Heart left ventricle (tissue), 16 donors: ENCODE measurements around the gene KIRREL1. TPM values are rescaled to one million over a fixed set of nuclear protein-coding genes. Genes with fewer than 3 reads are reported as not detected.

ENCODE experiments used
- ATAC-seq, 4 donors: fragments of 200-7000 bp; cut with Tn5 transposase; one replicate each; pipeline ENCODE4 v1.9.1; 2020 to 2022; ENCODE audit warnings: moderate library complexity in 4 of 4, mild to moderate bottlenecking in 3 of 4, moderate number of reproducible peaks in 1 of 4
- DNase-seq, 5 donors: peaks; one replicate each; pipeline ENCODE4 v3.0.0-alpha.2; 2020
- H3K27ac ChIP-seq, 12 donors: fragments of 200-600 bp; sonication (generic) in 4 of 12; one replicate each; pipeline versions ENCODE4 v1.5.0 to v1.8.0; 2016 to 2022; ENCODE audit warnings: mild to moderate bottlenecking in 2 of 12
- H3K27me3 ChIP-seq, 9 donors: fragments of 200-600 bp; sonication (generic) in 2 of 9; one replicate each; pipeline versions ENCODE4 v1.5.1 to v1.8.0; 2016 to 2022; ENCODE audit warnings: mild to moderate bottlenecking in 3 of 9
- H3K36me3 ChIP-seq, 9 donors: fragments of 200-600 bp; sonication (generic) in 2 of 9; one replicate each; pipeline versions ENCODE4 v1.5.0 to v1.8.0; 2018 to 2022; ENCODE audit warnings: mild to moderate bottlenecking in 2 of 9
- H3K4me1 ChIP-seq, 12 donors: fragments of 200-600 bp; sonication (generic) in 4 of 12; one replicate each; pipeline versions ENCODE4 v1.5.0 to v1.8.0; 2016 to 2022; ENCODE audit warnings: mild to moderate bottlenecking in 3 of 12
- H3K4me3 ChIP-seq, 12 donors: fragments of 200-600 bp; sonication (generic) in 4 of 12; one replicate each; pipeline versions ENCODE4 v1.5.0 to v1.8.0; 2017 to 2022; ENCODE audit warnings: mild to moderate bottlenecking in 9 of 12, moderate library complexity in 4 of 12
- H3K9me3 ChIP-seq, 12 donors: fragments of 200-600 bp; sonication (generic) in 4 of 12; one replicate each; pipeline versions ENCODE4 v1.5.0 to v1.8.0; 2016 to 2022; ENCODE audit warnings: mild to moderate bottlenecking in 1 of 12
- POLR2A ChIP-seq, 2 donors: fragments of 450-650 bp; IDR thresholded peaks; one replicate each; pipeline ENCODE4 v1.6.1; 2017; ENCODE audit warnings: antibody characterized with exemption in 2 of 2, mild to moderate bottlenecking in 2 of 2, moderate library complexity in 2 of 2
- WGBS, 4 donors: extraction: QIAGEN DNeasy Blood & Tissue Kit in 2 of 4; methylation state at CpG; one replicate each; pipeline versions ENCODE4 v1.1.5 to v1.1.7; 2013 to 2018; 5-methylcytosine and 5-hydroxymethylcytosine counted together
- intact Hi-C, 10 donors: fragments of 100-400 bp; cut with DNase I; formaldehyde crosslinking; loops; one replicate each; pipeline versions ENCODE4 v1.11.1 to v1.14.2; 2022
- polyA plus RNA-seq, 2 donors: library from polyadenylated mRNA; stranded (reverse); fragments of 200-250 nt; gene quantifications; one replicate each; pipeline ENCODE4 v1.2.3, GENCODE V29; 2013
- total RNA-seq, 9 donors: library from RNA; depleted of rRNA in 2 of 9; stranded (reverse); fragments of >200 nt in 2 of 9; fragmentation: NEBNext Ultra II Directional in 3 of 9; extraction: Animal tissue kit (Norgen Biotek cat#: 25700) in 3 of 9; gene quantifications; one replicate each; pipeline versions ENCODE4 v1.1.0 to v1.2.4, GENCODE V29; 2016 to 2023
- TF ChIP-seq, protein P1 (sequence below), 12 donors: fragments of 200-600 bp; sonication (generic) in 4 of 12; IDR thresholded peaks; one replicate each; pipeline versions ENCODE4 v1.5.0 to v1.8.0; 2018 to 2022; ENCODE audit warnings: antibody characterized with exemption in 12 of 12, mild to moderate bottlenecking in 5 of 12
- donor health status: ischemic (EF 13 %, LVEDD 7.1; RV severe dilation, severe dysfunction).
- donor health status: healthy with polysubstance abuse.
- donor health status: DM: no; HTN: yes; CAD: no.
- donor health status: DM: no; HTN: no; CAD: no.
- donor health status: ischemic (EF 25% LVEDD 6.9; RV normal size, moderate dysfunction).
- donor health status: ischemic (EF 25% LVEDD 5.7; RV mildly dilated, moderate dysfunction).
- donor health status: healthy.
- donor health status: DM: yes; HTN: yes; CAD: no.
- donor health status: ischemic (EF 35%, LVEDD 5.7; RV mildly dilated, moderate dysfunction).
- donor health status: nonischemic (EF 11% LVEDD 7.7; RV severe dilation, severe dysfunction).
- donor health status: DM: yes; HTN: yes; CAD: no.
- donor health status: PGD.
- donor health status: ischemic (EF 29% LVEDD 5.4; RV normal size, mild dysfunction).
- donor health status: nonischemic (EF 23%, LVEDD 6.1; RV moderate dilation, normal function).

The KIRREL1 gene
- total and polyA plus RNA-seq, 11 donors: 3.2 to 22.7 (median 8.2) TPM

DNA sequence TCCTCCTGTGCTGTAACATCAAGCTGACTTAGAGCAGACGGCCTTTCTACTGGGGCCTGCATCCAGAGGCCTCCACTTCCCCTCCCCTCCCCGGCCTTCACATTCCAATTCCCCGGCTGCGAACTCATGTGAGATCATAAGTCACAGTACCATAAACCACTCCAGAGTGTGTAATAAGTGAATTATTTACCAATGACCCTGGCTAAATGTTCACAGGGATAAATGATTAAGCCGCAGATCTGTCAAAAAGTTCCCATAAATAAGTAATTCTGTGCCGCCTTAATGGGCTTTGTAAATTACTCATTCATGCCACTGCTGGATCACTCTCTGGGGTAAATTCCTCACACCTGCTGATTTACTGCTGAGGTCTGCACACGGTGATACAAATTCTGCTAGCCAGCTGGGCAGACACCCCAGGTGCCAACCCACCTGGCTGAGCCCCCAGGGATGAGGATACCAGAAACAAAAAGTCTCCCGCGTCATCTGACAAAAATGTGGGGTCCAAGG lies 27.4 kb upstream of the KIRREL1 start:
- ATAC-seq: no peak
- H3K4me1 ChIP-seq: peaks cover 0 to 21% (median 8%) of the 10 kb centered on the region in 12 donors
- WGBS, 4 donors: 79 to 85% (median 83%) methylated on average over 9 of the region's 9 CpGs
- intact Hi-C loops: loop anchor here in 5 of 10 donors (5.0 to 10.0 kb wide), 4 partner anchors 156 to 1109 kb away; partner anchors contain the start of gene AIM2 (in 1 of the 5)
- H3K27me3 ChIP-seq: peaks cover 0 to 21% (median 0%) of the 10 kb centered on the region in 9 donors
- no peaks in the 10 kb centered on the region for H3K36me3 ChIP-seq
- H3K4me3 ChIP-seq: no peak overlapping the region
- peaks cover 0 to 5% (median 0%) of the 10 kb centered on the region in 12 donors for H3K9me3 ChIP-seq
- no peak overlapping the region for H3K27ac ChIP-seq
- TF ChIP-seq POLR2A (IDR thresholded peaks at IDR 0.05): no peak
- TF ChIP-seq, protein P1, sequence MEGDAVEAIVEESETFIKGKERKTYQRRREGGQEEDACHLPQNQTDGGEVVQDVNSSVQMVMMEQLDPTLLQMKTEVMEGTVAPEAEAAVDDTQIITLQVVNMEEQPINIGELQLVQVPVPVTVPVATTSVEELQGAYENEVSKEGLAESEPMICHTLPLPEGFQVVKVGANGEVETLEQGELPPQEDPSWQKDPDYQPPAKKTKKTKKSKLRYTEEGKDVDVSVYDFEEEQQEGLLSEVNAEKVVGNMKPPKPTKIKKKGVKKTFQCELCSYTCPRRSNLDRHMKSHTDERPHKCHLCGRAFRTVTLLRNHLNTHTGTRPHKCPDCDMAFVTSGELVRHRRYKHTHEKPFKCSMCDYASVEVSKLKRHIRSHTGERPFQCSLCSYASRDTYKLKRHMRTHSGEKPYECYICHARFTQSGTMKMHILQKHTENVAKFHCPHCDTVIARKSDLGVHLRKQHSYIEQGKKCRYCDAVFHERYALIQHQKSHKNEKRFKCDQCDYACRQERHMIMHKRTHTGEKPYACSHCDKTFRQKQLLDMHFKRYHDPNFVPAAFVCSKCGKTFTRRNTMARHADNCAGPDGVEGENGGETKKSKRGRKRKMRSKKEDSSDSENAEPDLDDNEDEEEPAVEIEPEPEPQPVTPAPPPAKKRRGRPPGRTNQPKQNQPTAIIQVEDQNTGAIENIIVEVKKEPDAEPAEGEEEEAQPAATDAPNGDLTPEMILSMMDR (IDR thresholded peaks at IDR 0.05): no peak
- DNase-seq: no peak

DNA sequence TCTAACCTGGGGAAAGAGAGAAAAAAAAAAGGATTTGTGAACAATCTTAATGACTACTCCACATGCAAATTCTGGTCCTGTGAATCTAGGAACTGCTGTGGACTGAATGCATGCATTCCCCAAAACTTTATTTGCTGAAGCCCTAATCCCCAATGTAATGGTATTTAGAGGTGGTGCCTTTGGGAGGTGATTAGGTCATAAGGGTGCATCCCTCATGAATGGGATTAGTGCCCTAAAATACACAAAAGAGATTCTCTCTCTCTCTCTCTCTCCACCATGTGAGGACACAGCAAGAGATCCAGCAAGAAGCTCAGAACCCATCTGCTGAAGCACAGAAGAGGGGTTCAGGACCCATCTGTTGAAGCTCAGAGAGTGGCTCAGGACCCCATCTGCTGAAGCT lies 26.2 kb upstream of the KIRREL1 start:
- no peaks in the 10 kb centered on the region for H3K36me3 ChIP-seq
- TF ChIP-seq, protein P1 (IDR thresholded peaks at IDR 0.05): no peak
- TF ChIP-seq POLR2A (IDR thresholded peaks at IDR 0.05): no peak
- H3K4me3 ChIP-seq: no peak overlapping the region
- H3K27me3 ChIP-seq: peaks cover 0 to 10% (median 0%) of the 10 kb centered on the region in 9 donors
- DNase-seq (no peak), ATAC-seq (no peak)
- H3K4me1 ChIP-seq: peaks cover 0 to 19% (median 8%) of the 10 kb centered on the region in 12 donors
- intact Hi-C loops: loop anchor here in 5 of 10 donors (5.0 to 10.0 kb wide), 4 partner anchors 155 to 1108 kb away; partner anchors contain the start of gene AIM2 (in 1 of the 5)
- peaks cover 0 to 5% (median 0%) of the 10 kb centered on the region in 12 donors for H3K9me3 ChIP-seq
- no peak overlapping the region for H3K27ac ChIP-seq

DNA sequence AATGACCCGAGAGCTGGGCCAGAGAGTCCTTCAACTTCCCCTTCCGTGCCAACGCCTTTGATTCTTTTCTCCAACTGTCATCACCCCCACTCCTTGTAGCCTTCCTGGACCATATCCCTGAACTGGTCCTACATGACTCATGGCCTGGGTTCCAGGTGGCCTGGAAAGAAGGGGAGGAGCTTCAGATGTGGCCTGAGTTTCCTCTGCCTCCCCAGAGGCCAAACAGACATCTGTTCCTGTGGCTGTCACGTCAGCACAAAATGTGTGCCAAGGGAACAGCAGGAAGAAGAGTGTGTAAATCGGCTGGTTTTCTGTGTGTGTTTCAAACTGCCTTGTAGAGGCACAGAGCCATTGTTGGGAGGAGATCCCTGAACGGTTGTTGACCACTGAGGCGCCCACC lies 24.9 kb upstream of the KIRREL1 start:
- peaks cover 0 to 4% (median 0%) of the 10 kb centered on the region in 9 donors for H3K27me3 ChIP-seq
- intact Hi-C loops: loop anchor here in 6 of 10 donors (2.0 to 10.0 kb wide), 5 partner anchors 154 to 1106 kb away; partner anchors contain the start of gene AIM2 (in 1 of the 6)
- H3K36me3 ChIP-seq: no peaks in the 10 kb centered on the region
- TF ChIP-seq, protein P1 (IDR thresholded peaks at IDR 0.05): no peak
- TF ChIP-seq POLR2A (IDR thresholded peaks at IDR 0.05): no peak
- H3K4me3 ChIP-seq: no peak overlapping the region
- WGBS, 4 donors: 31 to 46% (median 42%) methylated on average over 7 of the region's 7 CpGs
- H3K4me1 ChIP-seq: peaks cover 0 to 18% (median 8%) of the 10 kb centered on the region in 12 donors
- peaks cover 0 to 5% (median 0%) of the 10 kb centered on the region in 12 donors for H3K9me3 ChIP-seq
- peak in 3 of 5 donors; percentile 25 to 59 (median 27) for DNase-seq
- peak in 2 of 4 donors; percentile 71 to 78 for ATAC-seq
- H3K27ac ChIP-seq: peak overlapping the region in 7 of 12 donors; percentile 3 to 57 (median 15)

DNA sequence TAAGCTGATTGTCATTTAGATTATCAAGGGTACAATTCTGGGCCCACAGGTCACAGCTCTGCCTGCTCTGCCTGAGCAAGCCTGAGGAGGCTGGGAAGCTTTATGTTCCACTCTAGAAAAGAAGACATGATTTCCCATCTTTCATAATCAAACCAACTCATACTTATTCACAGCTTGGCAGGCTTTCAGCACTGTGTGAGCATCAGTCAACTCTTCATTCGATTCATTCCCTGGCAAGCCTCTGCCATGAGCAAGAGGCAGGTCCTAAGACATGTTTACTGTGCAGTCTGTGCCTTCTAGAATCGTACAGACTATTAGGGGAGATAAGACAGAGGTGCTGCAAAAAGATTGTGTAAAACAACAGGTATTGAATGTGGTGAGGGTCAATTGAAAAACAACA lies 24.5 kb upstream of the KIRREL1 start:
- Histone ChIP-seq H3K9me3 (peaks cover 0 to 5% (median 0%) of the 10 kb centered on the region in 12 donors), H3K27ac (peak overlapping the region in 7 of 12 donors; percentile 3 to 57 (median 15)), H3K4me1 (peaks cover 0 to 18% (median 8%) of the 10 kb centered on the region in 12 donors), H3K27me3 (peaks cover 0 to under 1% (median 0%) of the 10 kb centered on the region in 9 donors), H3K4me3 (no peak overlapping the region), H3K36me3 (no peaks in the 10 kb centered on the region)
- TF ChIP-seq POLR2A (IDR thresholded peaks at IDR 0.05): no peak
- TF ChIP-seq, protein P1 (IDR thresholded peaks at IDR 0.05): no peak
- DNase-seq: peak in 1 of 5 donors; percentile 32
- intact Hi-C loops: loop anchor here in 6 of 10 donors (2.0 to 10.0 kb wide), 5 partner anchors 153 to 1106 kb away; partner anchors contain the start of gene AIM2 (in 1 of the 6)
- 49 to 59% (median 52%) methylated on average over 2 of the region's 2 CpGs for WGBS, 4 donors
- peak in 2 of 4 donors; percentile 38 to 72 for ATAC-seq
